HG03108 (cell line): Measurements from ENCODE around the gene C1QTNF3.
"Not testable (repeated sequence)": the region's sequence is repeated elsewhere in the genome, so short reads cannot be mapped to it uniquely, and the experiment has no call there.

Source experiments
- ATAC-seq: cut with Tn5 transposase; IDR thresholded peaks from one replicate; pipeline ENCODE4 v1.9.1; 2021; ENCODE audit warnings: moderate library complexity; ENCODE audit not compliant: unreplicated experiment

C1QTNF3 gene

DNA sequence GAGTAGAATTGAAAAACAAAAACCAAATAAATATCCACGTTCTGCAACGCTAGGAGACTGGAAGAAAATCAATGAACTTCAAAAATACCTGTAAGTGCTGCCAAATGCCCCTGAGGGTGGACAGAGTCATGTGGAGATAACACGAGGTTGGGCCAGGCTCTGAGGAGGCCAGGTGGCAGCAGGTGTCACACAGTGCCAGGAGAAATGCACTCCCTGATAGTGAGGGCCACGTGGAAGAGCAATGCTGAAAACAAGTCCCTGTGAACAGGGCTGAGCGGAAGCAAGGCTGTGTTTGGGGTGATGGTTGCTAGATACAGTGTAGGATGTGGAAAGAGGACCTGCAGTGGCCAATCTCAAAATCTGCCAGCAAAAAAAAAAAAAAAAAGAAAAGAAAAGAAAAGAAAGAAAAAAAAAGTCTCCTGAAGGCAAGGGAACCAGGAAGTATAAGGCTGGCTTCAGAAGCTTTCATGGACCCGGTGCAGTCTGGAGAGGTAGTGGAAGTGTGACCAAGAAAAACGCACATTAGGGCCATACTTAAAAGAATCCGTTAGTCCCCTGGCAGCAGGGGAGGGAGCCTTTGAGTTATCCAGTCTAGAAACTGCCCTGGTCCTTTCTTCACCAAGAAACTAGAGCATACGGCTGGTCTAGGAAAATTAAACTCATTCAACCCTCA lies 16.8 kb downstream of the C1QTNF3 start:
- ATAC-seq, result no peak

DNA sequence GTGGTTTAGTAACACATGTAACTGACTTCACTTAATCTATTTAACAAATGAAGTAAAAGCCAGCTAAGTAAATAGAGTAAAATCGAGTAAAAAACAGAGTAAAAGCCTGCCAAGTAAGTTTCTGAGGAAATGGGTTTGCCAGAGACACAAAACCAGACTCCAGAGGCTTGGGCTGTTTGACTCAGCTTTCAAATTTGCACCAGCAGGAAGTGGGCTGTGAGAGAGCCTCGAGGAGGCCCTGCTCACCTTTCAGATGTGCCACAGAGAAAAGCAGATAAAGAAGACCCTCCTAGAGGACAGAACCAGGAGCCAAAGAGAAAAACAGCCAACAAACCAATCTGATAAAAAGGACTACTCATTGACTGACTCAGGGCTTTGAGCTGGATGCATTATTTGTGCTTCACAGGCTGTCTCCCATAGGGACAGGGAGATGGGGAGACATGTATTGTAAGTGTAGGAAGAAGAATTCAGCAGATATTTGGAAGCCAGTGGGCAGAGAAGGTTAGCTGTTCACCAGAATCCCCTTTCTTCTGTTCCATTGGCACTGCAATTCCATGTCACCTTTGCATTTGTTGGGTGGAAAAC lies 20.8 kb downstream of the C1QTNF3 start:
- peak; percentile 95 for ATAC-seq

DNA sequence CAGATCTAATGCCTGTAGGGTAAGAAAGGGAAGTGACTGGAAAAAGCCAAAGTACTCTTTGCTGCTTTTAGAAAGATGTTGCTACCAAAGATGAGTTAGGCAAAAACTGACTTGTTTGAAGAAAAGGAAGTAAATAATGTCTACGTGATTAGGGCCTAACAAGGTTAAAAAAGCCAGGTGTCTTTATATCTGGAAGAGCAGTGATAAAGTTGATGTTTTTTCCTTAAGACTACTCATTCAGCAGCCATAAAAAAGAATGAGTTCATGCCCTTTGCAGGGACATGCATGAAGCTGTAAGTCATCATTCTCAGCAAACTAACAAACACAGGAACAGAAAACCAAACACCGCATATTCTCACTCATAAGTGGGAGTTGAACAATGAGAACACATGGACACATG lies 21.7 kb downstream of the C1QTNF3 start:
- no peak for ATAC-seq

DNA sequence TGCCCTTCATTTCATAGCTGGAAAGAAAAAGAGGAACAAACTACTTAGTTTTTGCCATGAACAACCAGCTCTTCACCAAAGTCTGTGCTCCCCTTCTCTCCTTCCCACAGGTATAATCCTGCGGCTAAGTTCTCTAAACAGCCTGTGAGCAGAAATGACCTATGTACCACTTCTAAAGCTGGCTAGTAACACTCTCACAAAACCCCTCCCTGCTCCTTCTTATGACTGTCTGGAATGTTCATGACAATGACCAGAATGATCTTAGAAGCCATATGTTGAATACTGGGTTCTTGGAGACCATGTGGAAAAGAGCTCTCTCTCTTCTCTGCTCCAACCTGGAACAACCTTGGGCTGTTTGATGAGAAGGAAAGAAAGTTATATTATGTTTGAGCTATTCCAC lies 22.3 kb downstream of the C1QTNF3 start:
- ATAC-seq, result no peak

DNA sequence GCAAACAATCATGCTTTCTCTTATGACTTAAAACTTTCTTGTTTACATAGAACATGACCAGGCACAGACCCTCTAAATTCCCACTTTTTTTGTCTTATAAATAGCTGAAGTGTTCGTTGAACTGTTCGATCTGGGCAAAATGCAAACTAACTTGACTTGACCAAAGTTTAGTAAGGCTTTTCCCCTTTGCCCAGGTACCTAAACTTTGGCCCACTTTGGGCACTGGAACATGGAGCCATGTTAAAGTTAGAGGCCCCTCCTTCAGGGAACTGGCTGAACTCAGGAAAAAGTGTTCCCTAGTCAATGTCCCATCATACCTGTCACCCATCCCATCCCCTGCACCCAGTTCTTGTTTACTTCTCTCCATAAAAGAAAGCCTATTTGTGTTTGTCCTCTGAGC lies 25.8 kb downstream of the C1QTNF3 start:
- ATAC-seq, result no peak

DNA sequence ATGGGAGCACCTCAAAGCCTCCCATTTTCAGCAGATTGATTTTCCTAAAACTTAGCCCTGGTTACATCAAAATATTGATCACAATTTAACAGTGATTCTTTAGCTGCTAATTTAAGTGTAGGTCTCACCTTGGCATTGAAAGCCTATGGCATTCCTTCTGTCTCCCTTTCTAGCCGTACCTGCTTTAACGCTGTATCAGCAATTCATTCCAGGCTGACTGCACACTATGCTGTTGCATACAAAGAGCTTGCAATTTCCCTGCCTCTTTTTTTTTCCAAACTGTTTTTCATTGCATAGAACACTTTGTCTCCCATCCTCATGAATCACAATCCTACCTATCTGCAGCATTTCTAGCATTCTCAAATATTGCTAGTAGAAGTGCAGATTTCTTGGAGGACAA lies 26.3 kb downstream of the C1QTNF3 start:
- no peak for ATAC-seq

DNA sequence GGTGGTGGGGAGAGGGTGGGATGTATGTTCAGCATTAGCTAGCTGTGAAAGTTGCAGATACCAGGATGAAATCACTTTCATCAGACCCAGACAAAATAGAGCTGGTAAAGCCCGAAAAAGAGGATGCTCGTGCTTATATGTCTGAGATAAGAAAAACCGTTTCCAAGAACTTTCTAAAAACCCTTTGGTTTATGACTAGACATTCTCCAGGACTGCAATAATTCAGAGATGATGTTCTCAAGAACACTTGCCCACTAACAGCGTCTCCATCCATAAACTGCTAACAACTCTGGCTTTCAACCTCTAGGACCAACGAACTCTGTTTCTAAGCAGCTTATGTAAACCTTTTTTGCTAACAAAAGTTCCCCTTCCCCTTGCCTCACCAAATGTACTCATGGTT lies 26.8 kb downstream of the C1QTNF3 start:
- no peak for ATAC-seq

DNA sequence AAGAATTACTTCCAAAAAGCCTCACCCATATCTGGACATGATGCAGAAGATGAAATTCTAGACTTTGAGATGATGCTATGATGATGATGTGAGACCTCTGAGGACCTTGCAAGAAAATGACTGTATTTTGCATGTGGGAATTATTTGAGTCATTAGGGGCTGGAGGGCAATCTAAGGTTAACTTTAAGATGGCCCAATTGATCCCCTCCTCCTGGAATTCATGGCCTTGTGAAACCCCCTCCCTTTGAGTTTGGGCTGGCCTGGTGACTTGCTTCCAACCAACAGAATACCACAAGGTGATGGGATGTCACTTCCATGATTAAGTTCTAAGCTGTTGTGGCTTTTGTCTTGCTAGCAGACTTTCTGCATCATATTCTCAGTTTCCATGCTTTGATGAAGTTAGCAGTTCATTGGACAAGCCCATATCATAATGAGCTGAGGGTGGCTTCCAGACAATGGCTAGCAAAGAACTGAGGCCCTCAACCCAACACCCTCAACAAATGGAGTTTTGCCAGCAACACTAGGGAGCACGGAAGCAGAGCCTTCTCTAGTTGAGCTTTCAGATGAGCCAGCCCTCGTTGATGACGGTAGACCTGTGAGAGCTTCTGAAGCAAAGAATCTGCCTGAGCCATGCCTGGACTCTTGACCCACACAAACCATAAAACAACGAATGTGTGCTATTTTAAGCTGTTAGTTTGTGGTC lies 27.7 kb downstream of the C1QTNF3 start:
- ATAC-seq, result no peak

DNA sequence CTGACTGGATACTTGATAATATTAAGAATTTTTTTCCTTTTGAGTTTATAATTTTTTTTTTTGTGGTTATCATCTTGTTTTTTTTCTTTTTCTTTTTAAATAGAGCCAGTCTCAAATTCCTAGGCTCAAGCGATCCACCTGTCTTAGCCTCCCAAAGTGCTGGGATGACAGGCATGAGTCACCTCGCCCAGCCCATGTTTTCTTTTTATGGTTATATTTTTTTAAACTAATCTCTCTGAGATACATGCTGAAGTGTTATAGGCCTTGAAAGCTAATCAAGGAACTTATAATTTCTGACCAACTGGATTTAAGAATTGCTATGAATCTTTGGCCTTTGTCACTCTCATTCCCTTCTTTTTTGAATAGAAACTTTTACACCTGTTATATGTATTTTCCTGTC lies 28.4 kb downstream of the C1QTNF3 start:
- no peak for ATAC-seq

DNA sequence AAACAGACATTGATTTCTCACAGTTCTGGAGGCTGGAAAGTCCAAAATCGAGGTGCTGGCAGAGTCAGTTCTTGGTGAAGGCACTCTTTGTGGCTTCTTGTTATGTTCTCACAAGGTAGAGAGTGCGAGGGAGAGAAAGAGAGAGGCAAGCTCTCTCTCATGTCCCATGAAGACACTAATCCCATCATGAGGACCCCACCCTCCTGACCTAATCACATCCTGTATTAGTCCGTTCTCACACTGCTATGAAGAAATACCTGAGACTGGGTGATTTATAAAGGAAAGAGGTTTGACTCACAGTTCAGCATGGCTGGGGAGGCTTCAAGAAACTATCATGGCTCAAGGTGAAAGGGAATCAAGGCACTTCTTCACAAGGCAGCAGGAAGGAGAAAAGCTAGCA lies 29.5 kb downstream of the C1QTNF3 start:
- ATAC-seq, result no peak

DNA sequence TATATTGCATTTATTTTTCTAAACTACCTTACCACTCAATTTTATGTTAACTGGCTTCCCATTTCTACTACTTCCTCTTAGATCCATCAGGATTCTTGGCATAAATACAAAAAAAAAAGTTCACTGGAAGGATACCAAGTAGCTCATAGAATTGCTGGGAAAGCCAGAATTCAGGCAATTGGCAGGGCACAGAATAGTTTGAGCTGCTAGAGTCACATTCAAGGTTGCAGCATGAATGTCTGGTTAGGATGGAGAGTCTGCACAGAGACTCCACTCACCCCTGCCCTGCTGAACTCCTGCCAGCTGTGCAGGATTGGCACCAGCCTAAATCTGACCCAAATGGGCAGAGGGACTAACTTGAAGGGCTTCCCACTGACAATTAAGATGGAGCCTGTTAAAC lies 30.2 kb downstream of the C1QTNF3 start:
- ATAC-seq, result no peak

DNA sequence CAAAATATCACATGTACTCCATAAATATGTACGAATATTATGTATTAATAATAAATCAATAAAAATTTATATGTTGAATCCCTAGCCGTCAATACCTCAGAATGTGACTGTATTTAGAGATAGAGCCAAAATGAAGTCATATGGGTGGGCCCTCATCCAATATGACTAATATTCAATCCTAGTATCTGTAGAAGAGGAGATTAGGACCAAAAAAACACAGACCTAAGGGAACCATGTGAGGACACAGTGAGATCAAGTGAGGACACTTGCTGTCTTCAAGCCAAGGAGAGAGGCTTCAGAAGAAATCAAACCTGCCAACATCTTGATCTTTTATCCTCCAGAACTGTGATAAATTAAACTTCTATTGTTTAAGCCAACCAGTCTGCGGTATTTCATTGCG lies 31.5 kb downstream of the C1QTNF3 start:
- no peak for ATAC-seq

DNA sequence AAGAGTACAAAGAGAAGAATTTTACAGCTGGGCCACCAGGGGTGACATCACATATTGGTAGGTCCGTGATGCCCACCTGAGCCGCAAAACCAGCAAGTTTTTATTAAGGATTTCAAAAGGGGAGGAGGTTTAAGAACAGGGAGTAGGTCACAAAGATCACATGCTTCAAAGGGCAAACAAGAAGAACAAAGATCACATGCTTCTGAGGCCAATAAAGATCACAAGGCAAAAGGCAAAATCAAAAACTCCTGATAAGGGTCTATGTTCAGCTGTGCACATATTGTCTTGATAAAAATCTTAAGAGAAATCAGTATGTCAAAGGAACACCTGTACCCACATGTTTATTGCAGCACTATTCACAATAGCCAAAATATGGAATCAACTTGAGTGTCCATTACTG lies 32.9 kb downstream of the C1QTNF3 start:
- ATAC-seq, result not testable (repeated sequence)

DNA sequence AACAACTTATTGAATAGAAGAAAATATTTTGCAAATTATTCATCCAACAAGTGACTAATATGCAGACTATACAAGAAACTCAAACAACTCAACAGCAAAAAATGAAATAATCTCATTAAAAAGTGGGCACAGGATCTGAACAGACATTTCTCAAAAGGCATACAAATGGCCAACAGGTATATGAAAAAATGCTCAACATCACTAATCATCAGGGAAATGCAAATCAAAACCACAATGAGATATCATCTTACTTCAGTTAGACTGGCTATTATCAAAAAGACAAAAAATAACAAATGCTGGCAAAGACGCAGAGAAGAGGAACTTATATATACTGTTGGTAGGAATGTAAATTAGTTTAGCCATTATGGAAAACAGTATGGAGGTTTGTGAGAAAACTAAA lies 33.4 kb downstream of the C1QTNF3 start:
- ATAC-seq, result no peak

DNA sequence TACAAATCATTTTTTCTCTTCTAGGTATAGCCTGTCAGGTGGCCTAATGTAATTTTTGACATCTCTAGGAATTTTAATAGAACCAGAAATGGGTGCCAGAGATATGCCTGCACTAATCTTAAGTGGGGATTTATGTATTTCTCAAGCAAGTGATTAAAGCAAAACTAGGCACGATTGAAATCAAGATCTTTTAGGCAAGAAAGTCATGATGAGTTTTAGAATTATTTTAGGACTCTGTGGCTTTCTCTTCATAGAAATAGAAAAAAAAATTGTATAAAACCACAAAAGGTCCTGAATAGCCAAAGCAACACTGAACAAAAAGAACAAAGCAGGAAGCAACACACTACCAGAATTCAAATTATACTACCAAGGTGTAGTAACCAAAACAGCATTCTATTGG lies 34.2 kb downstream of the C1QTNF3 start:
- no peak for ATAC-seq

DNA sequence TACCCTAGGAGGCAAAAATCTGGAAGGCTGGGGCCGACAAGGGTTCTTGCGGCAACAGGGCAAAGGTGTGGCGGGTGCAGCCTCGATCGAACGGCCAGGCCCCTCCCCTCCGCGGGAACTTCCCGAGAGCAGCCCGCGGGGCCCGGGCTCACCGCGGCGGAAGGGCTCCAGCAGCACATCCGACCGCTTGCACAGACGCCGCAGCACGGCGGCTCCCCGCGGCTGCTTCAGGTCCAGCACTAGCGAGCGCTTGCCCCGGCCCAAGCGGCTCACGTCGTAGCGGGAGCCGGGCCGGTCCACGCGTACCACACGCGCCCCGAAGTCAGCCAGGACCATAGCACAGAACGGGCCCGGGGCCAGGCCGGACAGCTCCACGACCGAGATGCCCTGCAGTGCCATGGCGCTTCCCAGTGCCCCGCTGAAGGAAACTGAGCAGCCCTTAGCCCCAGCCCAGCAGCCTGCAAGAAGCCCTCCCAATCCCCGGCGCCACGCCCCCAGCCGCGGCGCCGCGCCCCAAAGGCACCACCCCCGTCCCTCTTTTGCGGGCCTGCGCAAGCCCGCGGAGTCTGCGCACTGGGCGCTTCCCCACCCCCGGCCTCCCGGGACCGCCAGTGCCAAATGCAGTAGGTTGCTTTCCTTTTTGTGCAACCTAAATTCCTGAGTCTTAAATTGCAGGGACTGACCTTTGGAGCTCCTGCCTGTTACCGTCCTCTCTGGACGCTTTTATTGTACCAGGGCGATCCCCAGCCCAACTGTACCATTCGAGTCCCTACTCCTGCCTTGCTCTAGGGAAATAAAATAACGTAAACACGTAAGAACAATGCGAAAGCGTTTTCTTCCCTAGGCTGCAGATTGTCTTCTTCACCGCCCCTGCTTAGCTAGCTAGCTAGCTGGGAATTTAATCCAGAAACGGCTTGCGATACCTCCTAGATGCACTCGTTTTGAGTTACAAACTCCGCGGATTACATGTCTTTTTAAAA lies 35.1 kb downstream of the C1QTNF3 start, which contains the start of gene AMACR:
Gene AMACR (minus strand): TSS at position 430 of the 980 bp plus-strand sequence. CDS start 31 bp downstream, at position 399.
- peak; percentile 87 for ATAC-seq

DNA sequence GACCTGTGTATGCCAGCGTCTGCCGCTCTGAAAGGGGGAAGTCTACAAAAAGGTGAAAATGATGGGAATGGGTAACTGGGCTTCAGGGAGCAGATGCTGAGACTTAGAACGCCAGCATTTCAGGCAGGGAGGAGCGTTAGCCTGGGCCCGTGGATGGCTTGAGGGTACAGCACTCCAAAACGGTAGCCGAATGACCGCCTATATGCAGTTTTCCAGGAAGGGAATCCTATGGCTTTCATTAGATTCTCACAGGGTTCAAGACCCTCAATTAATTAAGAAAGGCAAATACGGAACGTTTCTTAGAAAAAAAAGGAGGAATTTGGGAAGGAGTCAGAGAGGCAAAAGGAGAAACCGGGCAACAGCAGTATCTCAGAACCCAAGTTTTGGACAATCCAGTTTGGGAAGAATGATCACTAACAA lies 35.8 kb downstream of the C1QTNF3 start:
- no peak for ATAC-seq

DNA sequence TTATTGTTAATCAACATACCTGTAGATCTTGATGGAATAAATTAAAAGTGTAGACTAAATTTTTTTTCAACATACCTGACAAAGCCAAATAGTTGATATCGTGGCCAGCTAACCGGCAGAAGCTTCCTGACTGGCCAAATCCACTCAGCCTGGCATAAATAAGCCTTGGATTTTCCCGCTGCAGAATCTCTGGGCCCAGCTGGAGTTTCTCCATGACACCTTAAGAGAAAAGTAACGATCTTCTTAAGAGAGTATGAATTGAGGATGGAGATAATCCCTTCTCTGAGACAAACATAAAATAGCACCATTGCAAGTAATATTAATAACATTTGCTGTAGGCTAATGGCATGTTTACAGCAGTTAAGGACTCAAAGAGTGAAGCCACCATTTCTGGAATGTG lies 37.3 kb downstream of the C1QTNF3 start:
- ATAC-seq, result no peak

DNA sequence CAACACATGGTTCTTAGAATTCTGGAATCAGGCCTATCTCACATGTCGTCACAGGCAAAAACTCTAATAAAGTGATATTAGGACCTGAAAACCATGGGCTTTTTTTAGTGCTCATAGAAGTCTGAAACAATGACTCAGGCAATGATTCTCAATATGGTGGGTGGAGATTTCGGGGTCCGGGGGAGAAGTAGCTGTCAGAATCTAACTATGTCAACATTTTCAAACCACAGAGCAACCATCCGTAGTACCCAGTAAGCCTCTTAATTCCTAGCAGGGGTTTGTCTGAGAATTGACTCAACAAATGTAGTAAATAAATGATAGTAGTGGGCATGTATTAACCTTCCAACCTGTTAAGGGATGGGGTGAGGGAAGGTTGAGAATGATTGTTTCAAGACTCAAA lies 37.8 kb downstream of the C1QTNF3 start:
- ATAC-seq, result no peak

DNA sequence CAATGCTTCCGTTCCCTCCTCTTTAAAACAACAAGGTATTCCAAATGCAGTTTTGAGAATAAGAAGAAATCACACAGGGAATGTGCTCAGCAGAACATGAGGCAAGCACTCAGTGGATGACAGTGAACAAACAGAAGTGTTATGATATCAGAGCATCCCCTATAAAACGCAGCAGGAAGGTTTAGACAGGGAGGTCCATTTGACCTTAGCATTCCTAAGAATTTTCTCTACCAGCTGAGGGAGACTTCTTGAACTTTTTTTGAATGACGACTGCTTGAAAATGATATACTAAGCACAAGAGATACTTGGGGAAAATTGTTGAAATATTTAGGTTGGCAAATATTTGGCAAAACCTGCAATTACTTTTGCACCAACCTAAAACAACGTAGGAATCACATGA lies 39.1 kb downstream of the C1QTNF3 start:
- no peak for ATAC-seq
